Measurements from ENCODE around the gene URB1.
"Not testable (repeated sequence)": the region's sequence is repeated elsewhere in the genome, so short reads cannot be mapped to it uniquely, and the experiment has no call there.

URB1 gene

GRCh38 chr21:32392880-32393676 is at the start of gene URB1:
Gene URB1 (minus strand): TSS chr21:32393012. CDS start chr21:32392910, 102 bp downstream.
- DNase-seq, result peak; percentile 96

- DNase-seq, result no peak
Observed at GRCh38 chr21:32437729-32438128, 44.9 kb upstream of the URB1 start.

- DNase-seq, result not testable (repeated sequence)
Observed at GRCh38 chr21:32432982-32433660, 40.3 kb upstream of the URB1 start.

GRCh38 chr21:32427958-32428623 is 35.3 kb upstream of the URB1 start:
- no peak for DNase-seq

- no peak for DNase-seq
Observed at GRCh38 chr21:32426592-32427051, 33.8 kb upstream of the URB1 start.

GRCh38 chr21:32426066-32426465 is 33.3 kb upstream of the URB1 start:
- no peak for DNase-seq

- no peak for DNase-seq
Observed at GRCh38 chr21:32425628-32426027, 32.8 kb upstream of the URB1 start.

GRCh38 chr21:32424674-32425073 is 31.9 kb upstream of the URB1 start:
- DNase-seq, result no peak

GRCh38 chr21:32424191-32424535 is 31.4 kb upstream of the URB1 start:
- no peak for DNase-seq

GRCh38 chr21:32423320-32424190 is 30.7 kb upstream of the URB1 start:
- no peak for DNase-seq

GRCh38 chr21:32422064-32422463 is 29.3 kb upstream of the URB1 start:
- DNase-seq, result no peak

GRCh38 chr21:32418146-32418545 is 25.3 kb upstream of the URB1 start:
- DNase-seq, result no peak

GRCh38 chr21:32415451-32416398 is 22.9 kb upstream of the URB1 start:
- DNase-seq, result no peak

GRCh38 chr21:32414579-32415358 is 22.0 kb upstream of the URB1 start:
- no peak for DNase-seq

- no peak for DNase-seq
Observed at GRCh38 chr21:32413697-32414578, 21.1 kb upstream of the URB1 start.

- DNase-seq, result peak; percentile 36
Observed at GRCh38 chr21:32413015-32413504, 20.2 kb upstream of the URB1 start.

GRCh38 chr21:32412162-32413014 is 19.6 kb upstream of the URB1 start, which contains the start of gene EVA1C:
Gene EVA1C (plus strand): TSS chr21:32412706. CDS start chr21:32412854, 148 bp downstream.
- peak; percentile 44 for DNase-seq

Data from femur (tissue), 1 donor.